NCI-H1417 treated with DMSO at 0.1 percent for 48 hours (cell line): ENCODE measurements around the gene RAB8B.
"Not testable (repeated sequence)": the region's sequence is repeated elsewhere in the genome, so short reads cannot be mapped to it uniquely, and the experiment has no call there.

Source experiments
- DNase-seq: peaks from one replicate; lab custom pipeline; 2025; lab: John Stamatoyannopoulos, UW

RAB8B gene

GRCh38 chr15:63237086-63237485, 47.7 kb downstream of the RAB8B start:
- DNase-seq: not testable (repeated sequence)

- DNase-seq: no peak
Observed at GRCh38 chr15:63238171-63238570, 48.8 kb downstream of the RAB8B start.

- DNase-seq: no peak
Observed at GRCh38 chr15:63238796-63239195, 49.4 kb downstream of the RAB8B start.

DNA sequence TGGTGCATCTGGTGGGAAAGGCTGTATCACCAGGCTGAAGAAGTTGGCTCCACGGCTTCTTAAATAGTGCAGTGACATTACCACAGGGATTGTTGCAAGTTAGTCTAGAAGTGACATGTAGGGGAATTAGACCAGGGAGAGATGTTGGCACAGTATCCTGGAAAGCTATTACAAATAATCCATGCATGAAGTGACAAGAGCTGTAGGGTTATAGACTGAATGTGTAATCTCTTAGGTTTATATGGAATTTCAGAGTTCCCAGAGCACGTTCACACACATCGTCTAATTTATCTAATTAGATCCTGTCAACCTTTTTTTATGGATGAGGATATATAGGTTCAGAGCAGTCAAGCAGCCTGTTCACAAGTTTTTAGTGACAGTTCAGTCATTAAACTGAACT, 50.7 kb downstream of the RAB8B start:
- no peak for DNase-seq

GRCh38 chr15:63241316-63241715, 51.9 kb downstream of the RAB8B start:
- no peak for DNase-seq

DNA sequence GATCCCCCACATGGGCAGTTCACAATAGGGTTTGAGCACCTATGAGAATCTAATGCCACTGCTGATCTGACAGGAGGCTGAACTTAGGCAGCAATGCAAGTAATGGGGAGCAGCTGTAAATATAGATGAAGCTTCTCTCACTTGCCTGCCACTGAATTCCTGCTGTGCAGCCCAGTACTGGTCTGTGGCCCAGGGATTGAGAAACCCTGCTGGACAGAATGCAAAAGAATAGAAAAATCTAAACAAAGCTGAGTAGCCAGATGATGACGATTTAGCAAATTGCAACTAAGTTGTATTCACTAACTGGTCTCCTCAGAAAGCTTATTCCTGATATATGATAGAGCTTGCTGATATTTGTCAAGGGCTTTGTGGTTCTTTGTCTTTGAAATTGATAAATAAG, 53.7 kb downstream of the RAB8B start:
- no peak for DNase-seq

GRCh38 chr15:63243776-63244175, 54.4 kb downstream of the RAB8B start:
- no peak for DNase-seq

- DNase-seq: no peak
Observed at GRCh38 chr15:63244399-63244798, 55.0 kb downstream of the RAB8B start.

DNA sequence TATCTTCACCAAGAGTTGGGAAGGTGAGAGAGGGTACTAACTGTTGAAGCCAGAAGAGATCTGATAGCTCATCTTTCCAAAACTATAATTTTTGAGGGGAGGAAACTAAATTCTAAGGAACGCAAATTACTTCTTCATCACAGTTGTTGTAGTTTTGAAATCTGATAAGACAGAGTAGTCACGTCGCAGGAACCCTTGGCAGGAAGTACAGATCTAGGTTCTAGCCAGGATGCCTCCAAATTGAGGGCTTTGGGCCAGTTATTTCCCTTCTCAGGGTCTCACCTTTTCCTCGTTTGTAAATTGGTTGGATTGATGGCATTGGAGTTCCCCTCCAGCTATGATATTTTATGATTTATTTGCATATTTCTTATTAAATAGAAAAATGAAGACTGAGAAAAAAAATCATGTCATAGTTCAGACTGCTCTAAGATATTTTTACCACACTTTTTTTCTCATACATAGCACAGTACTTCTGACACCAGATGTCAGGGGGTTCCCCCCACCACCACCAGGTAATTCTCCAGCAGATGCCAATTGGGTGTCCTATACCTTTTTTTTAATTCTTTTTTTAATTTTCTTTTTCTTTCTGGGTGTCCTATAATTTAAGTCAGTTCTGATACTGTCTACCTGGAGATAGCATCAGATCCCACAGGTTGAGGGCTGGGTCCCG, 55.7 kb downstream of the RAB8B start:
- no peak for DNase-seq

DNA sequence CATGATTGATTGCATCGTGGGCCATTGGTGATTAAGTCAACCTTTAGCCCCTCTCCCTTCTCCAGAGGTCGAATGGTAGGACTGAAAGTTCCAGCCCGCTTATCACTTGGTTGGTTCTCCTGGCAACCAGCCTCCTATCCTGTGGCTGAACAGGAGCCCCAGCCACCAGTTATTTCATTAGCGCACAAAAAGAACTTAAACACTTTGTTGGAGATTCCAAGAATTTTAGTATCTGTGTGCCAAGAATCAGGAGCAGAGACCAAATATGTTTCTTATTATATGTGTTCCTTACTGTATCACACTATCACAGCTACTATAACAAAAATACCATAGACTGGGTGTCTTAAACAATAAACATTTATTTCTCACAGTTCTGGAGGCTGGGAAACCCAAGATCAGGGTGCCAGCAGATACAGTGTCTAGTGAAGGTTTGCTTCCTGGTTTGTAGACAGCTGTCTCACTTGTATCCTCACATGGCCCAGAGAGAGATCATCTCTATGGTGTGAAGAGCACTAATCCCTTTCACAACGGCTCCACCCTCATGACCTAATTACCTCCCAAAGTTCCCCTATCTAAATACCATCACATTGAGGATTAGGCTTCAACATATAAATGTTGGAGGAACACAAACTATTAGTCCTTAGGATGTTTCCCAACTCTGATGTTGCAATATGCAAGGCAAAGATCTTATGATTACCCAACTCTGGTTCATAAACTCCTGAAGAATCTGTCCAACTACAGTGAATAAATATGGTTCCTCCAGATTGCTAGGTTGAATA, 57.5 kb downstream of the RAB8B start:
- no peak for DNase-seq

GRCh38 chr15:63250312-63250965, 61.0 kb downstream of the RAB8B start:
- no peak for DNase-seq

GRCh38 chr15:63251701-63252100, 62.3 kb downstream of the RAB8B start:
- no peak for DNase-seq

DNA sequence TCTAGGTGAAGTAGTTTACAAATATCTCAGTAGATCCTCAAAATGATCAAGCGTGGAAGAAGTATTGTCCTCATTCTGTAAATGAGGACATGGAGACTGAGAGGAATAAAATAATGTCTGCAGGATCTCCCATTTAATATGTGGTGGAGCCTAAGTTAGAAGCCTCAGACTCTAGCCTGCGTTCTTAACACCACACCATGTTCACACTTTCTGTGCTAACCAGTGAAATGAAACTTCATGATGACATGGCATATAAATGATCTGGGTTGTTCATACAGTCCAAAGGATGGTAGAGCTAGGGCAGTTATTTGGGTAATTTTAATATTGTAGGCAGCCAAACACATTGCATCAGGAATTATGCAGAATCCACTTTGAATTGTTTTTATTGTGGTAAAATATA, 62.9 kb downstream of the RAB8B start:
- no peak for DNase-seq

GRCh38 chr15:63254991-63255390, 65.6 kb downstream of the RAB8B start:
- DNase-seq: no peak

DNA sequence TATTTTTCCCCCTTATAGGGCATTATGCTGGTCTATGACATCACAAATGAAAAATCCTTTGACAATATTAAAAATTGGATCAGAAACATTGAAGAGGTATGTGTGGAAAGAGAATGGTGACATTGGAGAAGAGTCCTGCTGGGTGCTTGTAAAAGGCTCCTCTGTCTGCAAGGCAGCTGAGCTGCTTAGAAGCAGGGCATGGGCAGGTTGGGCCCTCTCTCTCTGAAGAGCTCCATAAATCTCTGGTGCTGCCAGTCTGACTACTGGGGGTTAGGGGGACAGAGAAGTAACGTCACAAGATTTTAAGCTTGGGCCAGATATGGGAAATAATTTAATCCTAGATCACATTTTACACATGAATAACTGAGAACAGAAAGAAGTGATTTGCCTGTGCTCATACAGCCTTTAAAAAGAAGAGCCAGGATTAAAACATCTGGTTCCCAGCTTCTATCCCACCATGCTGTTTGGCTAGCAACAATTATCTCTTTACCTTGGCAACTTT, 66.1 kb downstream of the RAB8B start:
- no peak for DNase-seq

DNA sequence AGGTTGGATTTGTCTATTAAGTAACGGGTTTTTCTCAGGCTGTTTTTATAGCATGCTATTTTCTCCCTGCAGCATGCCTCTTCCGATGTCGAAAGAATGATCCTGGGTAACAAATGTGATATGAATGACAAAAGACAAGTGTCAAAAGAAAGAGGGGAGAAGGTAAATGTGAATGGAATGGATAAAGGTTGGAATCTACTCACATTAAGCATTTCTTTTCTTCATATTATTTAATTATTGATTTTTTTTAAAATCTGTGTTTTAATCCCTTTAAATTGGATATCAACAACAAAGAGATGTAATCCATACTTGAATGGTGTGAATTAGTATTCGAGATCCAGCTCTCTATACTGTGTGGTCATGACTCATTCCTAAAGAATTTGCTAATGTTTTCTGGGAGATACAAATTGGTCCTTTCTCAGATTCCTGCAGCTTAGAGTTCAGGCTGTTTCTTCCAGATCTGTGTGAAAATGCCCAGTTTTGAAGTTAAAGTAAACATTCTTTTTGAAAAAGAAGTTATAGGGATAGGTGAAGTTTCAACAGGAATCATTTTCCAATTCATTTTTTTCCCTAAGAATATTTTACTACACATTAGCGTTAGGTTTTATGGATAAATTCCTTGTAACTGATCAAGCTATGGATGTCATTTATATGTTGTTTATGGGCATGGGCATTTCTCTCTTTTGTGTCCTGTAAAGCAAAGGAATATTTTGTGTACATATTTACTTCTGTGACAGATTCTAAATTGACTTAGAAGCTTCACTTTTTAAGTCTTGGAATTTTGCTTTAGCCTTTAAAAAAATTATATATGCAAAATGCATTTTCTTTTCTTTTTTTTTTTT, 67.2 kb downstream of the RAB8B start:
- DNase-seq: no peak

- DNase-seq: no peak
Observed at GRCh38 chr15:63258658-63259057, 69.3 kb downstream of the RAB8B start.

GRCh38 chr15:63260791-63261190, 71.4 kb downstream of the RAB8B start:
- DNase-seq: no peak

DNA sequence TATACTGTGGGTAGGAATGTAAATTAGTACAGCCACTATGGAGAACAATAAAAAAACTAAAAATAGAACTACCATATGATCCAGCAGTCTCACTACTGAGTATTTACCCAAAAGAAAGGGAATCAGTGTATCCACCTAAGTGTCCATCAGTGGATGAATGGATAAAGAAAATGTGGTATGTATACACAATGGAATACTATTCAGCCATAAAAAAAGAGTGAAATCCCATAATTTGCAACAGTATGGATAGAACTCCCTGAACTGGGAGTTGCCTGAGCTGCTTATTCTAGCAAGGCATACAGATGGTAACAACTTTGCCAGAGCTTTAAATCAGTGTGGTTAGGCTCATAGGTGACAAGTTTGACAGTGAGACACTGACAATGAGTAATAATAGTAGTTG, 71.9 kb downstream of the RAB8B start:
- DNase-seq: no peak

- no peak for DNase-seq
Observed at GRCh38 chr15:63263519-63263918, 74.1 kb downstream of the RAB8B start.

DNA sequence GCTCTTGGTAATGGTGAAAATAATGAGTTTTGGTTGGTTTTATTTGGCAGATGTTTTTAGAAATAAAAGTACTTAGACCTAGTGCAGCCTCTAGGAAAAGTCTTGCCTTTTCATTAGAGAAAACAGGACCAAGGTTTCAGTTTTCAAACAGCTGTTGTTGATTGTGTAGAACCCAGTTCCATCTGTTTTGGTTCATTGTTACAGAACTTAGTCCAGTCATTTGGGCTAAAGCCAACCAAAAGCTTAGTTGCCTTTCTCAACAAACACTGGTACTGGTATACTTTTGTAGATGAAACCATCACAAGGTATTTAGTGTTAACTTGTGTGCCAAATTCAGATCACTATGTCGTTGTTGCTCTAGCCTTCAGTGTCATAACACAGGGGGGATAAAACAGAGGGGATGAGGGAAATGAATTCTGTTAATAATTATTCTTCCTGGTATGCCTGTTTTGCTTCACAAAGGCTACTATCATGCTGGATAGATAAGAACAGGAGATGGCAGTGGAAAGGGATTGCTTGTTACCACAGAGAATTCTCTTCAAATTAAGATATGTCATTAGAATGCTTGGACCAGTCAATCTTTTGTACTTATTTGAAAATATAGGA, 75.4 kb downstream of the RAB8B start:
- DNase-seq: no peak

GRCh38 chr15:63274427-63274826, 85.0 kb downstream of the RAB8B start:
- no peak for DNase-seq
